K562 (cell line): ENCODE measurements around the gene COL23A1. TPM values are rescaled to one million over a fixed set of nuclear protein-coding genes. Genes with fewer than 3 reads are reported as not detected.

ENCODE experiments used
- polyA plus RNA-seq, 8 experiments: library from polyadenylated mRNA; depleted of rRNA in 4 of 8; stranded (reverse) in 5 of 8; unstranded in 3 of 8; fragments of >200 nt; fragmentation: Nextera tagmentation in 2 of 8; fragmentation: Illumina TruSeq in 1 of 8; extraction: Ambion mirVana in 2 of 8; extraction: Trizol in 1 of 8; gene quantifications; 2 replicates each; pipeline versions ENCODE4 v1.2.1 to v1.2.3, GENCODE V29; 2011 to 2014; ENCODE audit warnings: inconsistent platforms in 1 of 8, missing spikeins in 1 of 8
- total RNA-seq, 7 experiments: library from RNA; depleted of rRNA in 6 of 7; stranded (reverse); fragments of >200 nt in 6 of 7; fragmentation: Illumina TruSeq in 2 of 7; extraction: Trizol in 2 of 7; gene quantifications; 2 replicates each; pipeline versions ENCODE4 v1.2.1 to v1.2.3, GENCODE V29; 2011 to 2021; ENCODE audit warnings: low replicate concordance in 1 of 7
- TF ChIP-seq, protein P1 (sequence below): fragments of 450-650 bp; IDR thresholded peaks from 2 replicates; pipeline ENCODE4 v1.6.1; 2016; ENCODE audit warnings: mild to moderate bottlenecking, moderate library complexity
- TF ChIP-seq, protein P2 (sequence below): sonication (generic); formaldehyde crosslinking; IDR thresholded peaks from 2 replicates; pipeline ENCODE4 v1.8.1; 2023; ENCODE audit warnings: missing genetic modification reagents, mild to moderate bottlenecking, borderline replicate concordance
- TF ChIP-seq, protein P3 (sequence below), 3 experiments: fragments of 200-800 bp in 1 of 3; fragments of 250-450 bp in 1 of 3; fragments of 450-650 bp in 1 of 3; sonication (Bioruptor Pico) in 1 of 3; sonication (Bioruptor generic) in 1 of 3; formaldehyde crosslinking in 1 of 3; IDR thresholded peaks; 2 replicates each; pipeline versions ENCODE4 v1.6.1 to v1.8.0; 2016 to 2022; ENCODE audit warnings: mild to moderate bottlenecking in 2 of 3, missing genetic modification characterization in 2 of 3, missing compliant biosample characterization in 1 of 3, moderate library complexity in 1 of 3

Gene COL23A1
- total and polyA plus RNA-seq, 9 of the 15 experiments (the other 6 are each of a cell fraction or from before 2014, with no cell fraction given) = 0.09 TPM; not detected in 8

DNA sequence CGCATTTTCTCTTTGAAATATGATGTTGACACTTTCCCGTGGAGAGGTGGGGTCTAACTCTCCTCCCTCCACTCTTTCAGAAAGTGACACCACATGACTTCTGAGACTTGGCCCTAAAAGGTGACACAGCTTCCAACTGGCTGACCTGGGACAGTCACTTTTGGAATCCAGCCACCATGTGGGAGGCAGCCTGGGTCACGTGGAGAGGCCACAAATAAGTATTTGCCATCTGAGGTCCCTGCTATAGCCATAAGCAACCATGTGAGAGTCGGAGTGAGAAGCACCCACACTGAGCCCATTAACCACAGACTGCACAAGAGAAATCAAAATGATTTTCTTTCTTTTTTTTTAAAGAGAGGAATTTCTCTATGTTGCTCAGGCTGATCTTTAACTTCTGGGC lies 353.5 kb downstream of the COL23A1 start (continued):
- TF ChIP-seq, protein P1, sequence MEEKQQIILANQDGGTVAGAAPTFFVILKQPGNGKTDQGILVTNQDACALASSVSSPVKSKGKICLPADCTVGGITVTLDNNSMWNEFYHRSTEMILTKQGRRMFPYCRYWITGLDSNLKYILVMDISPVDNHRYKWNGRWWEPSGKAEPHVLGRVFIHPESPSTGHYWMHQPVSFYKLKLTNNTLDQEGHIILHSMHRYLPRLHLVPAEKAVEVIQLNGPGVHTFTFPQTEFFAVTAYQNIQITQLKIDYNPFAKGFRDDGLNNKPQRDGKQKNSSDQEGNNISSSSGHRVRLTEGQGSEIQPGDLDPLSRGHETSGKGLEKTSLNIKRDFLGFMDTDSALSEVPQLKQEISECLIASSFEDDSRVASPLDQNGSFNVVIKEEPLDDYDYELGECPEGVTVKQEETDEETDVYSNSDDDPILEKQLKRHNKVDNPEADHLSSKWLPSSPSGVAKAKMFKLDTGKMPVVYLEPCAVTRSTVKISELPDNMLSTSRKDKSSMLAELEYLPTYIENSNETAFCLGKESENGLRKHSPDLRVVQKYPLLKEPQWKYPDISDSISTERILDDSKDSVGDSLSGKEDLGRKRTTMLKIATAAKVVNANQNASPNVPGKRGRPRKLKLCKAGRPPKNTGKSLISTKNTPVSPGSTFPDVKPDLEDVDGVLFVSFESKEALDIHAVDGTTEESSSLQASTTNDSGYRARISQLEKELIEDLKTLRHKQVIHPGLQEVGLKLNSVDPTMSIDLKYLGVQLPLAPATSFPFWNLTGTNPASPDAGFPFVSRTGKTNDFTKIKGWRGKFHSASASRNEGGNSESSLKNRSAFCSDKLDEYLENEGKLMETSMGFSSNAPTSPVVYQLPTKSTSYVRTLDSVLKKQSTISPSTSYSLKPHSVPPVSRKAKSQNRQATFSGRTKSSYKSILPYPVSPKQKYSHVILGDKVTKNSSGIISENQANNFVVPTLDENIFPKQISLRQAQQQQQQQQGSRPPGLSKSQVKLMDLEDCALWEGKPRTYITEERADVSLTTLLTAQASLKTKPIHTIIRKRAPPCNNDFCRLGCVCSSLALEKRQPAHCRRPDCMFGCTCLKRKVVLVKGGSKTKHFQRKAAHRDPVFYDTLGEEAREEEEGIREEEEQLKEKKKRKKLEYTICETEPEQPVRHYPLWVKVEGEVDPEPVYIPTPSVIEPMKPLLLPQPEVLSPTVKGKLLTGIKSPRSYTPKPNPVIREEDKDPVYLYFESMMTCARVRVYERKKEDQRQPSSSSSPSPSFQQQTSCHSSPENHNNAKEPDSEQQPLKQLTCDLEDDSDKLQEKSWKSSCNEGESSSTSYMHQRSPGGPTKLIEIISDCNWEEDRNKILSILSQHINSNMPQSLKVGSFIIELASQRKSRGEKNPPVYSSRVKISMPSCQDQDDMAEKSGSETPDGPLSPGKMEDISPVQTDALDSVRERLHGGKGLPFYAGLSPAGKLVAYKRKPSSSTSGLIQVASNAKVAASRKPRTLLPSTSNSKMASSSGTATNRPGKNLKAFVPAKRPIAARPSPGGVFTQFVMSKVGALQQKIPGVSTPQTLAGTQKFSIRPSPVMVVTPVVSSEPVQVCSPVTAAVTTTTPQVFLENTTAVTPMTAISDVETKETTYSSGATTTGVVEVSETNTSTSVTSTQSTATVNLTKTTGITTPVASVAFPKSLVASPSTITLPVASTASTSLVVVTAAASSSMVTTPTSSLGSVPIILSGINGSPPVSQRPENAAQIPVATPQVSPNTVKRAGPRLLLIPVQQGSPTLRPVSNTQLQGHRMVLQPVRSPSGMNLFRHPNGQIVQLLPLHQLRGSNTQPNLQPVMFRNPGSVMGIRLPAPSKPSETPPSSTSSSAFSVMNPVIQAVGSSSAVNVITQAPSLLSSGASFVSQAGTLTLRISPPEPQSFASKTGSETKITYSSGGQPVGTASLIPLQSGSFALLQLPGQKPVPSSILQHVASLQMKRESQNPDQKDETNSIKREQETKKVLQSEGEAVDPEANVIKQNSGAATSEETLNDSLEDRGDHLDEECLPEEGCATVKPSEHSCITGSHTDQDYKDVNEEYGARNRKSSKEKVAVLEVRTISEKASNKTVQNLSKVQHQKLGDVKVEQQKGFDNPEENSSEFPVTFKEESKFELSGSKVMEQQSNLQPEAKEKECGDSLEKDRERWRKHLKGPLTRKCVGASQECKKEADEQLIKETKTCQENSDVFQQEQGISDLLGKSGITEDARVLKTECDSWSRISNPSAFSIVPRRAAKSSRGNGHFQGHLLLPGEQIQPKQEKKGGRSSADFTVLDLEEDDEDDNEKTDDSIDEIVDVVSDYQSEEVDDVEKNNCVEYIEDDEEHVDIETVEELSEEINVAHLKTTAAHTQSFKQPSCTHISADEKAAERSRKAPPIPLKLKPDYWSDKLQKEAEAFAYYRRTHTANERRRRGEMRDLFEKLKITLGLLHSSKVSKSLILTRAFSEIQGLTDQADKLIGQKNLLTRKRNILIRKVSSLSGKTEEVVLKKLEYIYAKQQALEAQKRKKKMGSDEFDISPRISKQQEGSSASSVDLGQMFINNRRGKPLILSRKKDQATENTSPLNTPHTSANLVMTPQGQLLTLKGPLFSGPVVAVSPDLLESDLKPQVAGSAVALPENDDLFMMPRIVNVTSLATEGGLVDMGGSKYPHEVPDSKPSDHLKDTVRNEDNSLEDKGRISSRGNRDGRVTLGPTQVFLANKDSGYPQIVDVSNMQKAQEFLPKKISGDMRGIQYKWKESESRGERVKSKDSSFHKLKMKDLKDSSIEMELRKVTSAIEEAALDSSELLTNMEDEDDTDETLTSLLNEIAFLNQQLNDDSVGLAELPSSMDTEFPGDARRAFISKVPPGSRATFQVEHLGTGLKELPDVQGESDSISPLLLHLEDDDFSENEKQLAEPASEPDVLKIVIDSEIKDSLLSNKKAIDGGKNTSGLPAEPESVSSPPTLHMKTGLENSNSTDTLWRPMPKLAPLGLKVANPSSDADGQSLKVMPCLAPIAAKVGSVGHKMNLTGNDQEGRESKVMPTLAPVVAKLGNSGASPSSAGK = peak; percentile 81
- TF ChIP-seq, protein P2, sequence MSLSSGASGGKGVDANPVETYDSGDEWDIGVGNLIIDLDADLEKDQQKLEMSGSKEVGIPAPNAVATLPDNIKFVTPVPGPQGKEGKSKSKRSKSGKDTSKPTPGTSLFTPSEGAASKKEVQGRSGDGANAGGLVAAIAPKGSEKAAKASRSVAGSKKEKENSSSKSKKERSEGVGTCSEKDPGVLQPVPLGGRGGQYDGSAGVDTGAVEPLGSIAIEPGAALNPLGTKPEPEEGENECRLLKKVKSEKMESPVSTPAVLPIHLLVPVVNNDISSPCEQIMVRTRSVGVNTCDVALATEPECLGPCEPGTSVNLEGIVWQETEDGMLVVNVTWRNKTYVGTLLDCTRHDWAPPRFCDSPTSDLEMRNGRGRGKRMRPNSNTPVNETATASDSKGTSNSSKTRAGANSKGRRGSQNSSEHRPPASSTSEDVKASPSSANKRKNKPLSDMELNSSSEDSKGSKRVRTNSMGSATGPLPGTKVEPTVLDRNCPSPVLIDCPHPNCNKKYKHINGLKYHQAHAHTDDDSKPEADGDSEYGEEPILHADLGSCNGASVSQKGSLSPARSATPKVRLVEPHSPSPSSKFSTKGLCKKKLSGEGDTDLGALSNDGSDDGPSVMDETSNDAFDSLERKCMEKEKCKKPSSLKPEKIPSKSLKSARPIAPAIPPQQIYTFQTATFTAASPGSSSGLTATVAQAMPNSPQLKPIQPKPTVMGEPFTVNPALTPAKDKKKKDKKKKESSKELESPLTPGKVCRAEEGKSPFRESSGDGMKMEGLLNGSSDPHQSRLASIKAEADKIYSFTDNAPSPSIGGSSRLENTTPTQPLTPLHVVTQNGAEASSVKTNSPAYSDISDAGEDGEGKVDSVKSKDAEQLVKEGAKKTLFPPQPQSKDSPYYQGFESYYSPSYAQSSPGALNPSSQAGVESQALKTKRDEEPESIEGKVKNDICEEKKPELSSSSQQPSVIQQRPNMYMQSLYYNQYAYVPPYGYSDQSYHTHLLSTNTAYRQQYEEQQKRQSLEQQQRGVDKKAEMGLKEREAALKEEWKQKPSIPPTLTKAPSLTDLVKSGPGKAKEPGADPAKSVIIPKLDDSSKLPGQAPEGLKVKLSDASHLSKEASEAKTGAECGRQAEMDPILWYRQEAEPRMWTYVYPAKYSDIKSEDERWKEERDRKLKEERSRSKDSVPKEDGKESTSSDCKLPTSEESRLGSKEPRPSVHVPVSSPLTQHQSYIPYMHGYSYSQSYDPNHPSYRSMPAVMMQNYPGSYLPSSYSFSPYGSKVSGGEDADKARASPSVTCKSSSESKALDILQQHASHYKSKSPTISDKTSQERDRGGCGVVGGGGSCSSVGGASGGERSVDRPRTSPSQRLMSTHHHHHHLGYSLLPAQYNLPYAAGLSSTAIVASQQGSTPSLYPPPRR = no peak
- TF ChIP-seq, protein P3, sequence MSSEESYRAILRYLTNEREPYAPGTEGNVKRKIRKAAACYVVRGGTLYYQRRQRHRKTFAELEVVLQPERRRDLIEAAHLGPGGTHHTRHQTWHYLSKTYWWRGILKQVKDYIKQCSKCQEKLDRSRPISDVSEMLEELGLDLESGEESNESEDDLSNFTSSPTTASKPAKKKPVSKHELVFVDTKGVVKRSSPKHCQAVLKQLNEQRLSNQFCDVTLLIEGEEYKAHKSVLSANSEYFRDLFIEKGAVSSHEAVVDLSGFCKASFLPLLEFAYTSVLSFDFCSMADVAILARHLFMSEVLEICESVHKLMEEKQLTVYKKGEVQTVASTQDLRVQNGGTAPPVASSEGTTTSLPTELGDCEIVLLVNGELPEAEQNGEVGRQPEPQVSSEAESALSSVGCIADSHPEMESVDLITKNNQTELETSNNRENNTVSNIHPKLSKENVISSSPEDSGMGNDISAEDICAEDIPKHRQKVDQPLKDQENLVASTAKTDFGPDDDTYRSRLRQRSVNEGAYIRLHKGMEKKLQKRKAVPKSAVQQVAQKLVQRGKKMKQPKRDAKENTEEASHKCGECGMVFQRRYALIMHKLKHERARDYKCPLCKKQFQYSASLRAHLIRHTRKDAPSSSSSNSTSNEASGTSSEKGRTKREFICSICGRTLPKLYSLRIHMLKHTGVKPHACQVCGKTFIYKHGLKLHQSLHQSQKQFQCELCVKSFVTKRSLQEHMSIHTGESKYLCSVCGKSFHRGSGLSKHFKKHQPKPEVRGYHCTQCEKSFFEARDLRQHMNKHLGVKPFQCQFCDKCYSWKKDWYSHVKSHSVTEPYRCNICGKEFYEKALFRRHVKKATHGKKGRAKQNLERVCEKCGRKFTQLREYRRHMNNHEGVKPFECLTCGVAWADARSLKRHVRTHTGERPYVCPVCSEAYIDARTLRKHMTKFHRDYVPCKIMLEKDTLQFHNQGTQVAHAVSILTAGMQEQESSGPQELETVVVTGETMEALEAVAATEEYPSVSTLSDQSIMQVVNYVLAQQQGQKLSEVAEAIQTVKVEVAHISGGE (CRISPR knock-in tag; IDR thresholded peaks at IDR 0.05) = no peak
